NCI-H1436 treated with DMSO at 0.1 percent for 48 hours (cell line): ENCODE measurements around the gene CDC23.
"Not testable (repeated sequence)": the region's sequence is repeated elsewhere in the genome, so short reads cannot be mapped to it uniquely, and the experiment has no call there.

Experiments
- DNase-seq: peaks from one replicate; lab custom pipeline; 2025; lab: John Stamatoyannopoulos, UW

The CDC23 gene

DNA sequence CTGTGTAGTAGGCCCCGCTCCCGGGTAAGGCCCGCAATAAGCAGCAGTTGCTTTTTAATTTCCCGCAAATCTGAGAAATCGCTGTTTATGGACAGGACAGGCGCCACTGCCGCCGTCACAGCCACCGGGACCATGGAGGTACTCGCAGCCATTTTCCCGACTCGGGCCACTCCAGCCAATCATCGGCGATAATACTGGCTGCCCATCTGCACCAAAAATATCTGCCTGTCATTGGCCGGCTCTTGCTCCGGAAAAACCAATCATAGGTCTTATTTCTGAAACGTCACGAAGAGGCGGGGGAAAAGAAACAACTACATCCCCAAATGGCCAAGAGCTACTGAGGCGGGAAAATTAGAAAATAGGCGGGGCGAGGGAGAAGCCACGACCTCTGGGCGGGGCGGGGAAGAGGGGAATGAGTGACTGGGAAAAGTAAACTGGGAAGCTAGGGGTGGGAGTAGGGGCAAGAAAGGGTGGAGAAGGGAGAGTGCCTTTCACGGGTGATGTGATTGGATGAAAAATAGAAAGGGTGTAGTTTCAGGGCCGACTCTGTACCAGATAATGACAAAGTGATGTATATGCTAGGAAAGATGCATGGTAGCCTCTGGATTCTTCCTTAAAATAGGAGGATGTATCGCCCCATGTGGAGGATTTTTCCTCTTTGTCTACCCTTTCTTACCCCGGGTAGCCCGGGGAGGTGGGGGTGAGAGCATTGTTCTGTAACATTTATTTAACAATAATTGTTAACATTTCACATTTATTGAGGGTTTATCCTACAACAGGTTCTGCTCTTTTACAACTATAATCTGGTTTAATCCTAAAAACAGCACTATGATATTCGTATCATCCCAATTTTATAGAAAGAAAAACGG, at the start of gene CDC23:
CDC23 (minus strand) TSS at position 163 of the 869 bp plus-strand sequence; CDS start at position 152, 11 bp downstream.
- peak; percentile 97 for DNase-seq

GRCh38 chr5:138258704-138259292, 45.7 kb upstream of the CDC23 start:
- DNase-seq: no peak

DNA sequence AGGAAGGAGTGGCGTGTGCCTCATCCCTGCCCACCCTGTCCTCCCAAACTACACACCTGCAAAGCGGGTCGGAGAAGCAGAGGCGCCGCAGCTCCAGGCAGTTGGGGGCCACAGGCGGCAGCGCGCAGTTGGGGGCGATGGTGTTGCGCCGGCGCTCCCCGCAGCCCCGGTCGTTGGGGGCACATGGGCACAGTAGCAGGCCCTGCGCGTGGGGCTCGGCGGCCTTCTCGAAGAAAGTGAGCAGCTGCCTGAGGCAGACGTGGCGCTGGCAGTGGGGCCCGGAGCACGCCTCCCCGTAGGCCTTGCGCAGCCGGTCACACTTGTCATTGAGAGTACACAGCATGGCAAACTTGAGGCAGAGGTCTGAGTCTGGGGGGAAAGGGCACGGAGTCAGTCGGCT, 44.5 kb upstream of the CDC23 start:
- DNase-seq: no peak

DNA sequence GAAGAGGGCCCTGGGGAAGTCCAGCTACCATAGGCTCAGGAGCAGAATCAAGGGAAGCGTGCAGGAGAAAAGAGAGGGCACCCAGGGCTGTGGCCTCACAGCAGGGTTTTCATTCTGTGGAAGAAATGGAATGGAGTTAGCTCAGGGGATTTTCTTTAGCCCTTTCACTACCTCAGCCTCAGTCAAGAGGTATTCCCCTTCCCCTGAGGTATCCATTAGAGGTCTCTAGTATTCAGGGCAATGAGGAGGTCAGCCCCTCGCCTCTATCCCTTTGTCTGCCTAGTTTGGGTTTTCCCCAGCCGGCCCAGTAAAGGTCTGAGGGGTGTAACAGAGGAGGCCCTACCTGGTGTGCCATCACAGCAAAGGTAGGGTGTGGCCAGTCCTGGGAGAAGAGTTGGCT, 39.8 kb upstream of the CDC23 start:
- DNase-seq: no peak

- not testable (repeated sequence) for DNase-seq
Measured at GRCh38 chr5:138247800-138248199, 34.7 kb upstream of the CDC23 start.

DNA sequence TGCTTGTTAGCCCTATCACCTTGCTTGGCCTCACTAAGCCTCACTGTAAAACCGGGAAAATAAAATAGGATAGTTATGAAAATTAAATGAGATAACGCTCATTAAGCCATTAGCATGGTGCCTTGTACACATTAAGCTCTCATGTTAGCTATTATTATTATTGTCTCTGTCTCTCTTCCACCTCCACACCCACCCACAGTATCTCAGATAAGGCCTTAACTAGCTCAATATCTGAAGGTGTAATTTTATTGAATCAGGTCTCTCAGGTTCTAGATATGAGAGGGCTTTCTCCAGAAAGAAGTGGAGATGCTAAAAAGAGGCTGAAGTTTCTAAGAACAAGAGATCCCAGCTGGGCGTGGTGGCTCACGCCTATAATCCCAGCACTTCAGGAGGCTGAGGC, 33.7 kb upstream of the CDC23 start:
- DNase-seq: no peak

DNA sequence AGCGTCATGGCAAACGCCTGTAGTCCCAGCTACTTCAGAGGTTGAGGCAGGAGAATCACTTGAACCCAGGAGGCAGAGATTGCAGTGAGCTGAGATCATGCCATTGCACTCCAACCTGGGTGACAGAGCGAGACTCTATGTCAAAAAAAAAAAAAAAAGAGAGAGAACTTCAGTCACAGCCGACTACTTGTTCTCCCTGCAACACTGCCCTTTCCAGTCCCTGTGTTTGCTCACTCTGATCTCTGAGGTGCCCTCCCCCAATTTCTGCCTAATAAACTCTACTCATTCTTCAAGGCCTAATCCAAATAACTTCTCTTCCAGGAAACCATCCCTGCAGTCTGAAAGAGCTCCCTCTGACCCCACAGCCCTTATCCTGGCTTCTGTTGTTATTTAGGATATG, 33.2 kb upstream of the CDC23 start:
- DNase-seq: no peak

- DNase-seq: no peak
Measured at GRCh38 chr5:138245717-138246116, 32.6 kb upstream of the CDC23 start.

DNA sequence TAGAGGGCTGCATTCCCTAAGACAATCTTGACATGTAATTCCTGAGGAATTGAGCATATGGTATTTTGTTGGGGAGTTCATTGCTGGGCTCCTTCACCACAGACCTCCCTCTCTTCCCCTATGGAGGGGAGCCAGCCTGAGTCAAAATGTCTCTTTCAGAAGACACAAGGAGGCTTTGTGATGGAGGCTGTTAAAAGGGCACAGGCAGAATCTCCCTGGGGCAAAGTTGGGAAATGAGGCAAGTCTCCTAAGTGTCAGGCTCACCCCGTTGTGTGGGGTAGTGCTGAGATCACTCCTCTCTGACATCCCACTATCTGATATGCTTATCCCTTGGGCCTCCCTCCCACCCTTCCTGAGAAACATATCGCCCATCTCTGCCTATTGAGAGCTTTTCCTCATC, 30.7 kb upstream of the CDC23 start:
- DNase-seq: no peak

GRCh38 chr5:138241688-138242571, 28.8 kb upstream of the CDC23 start:
- DNase-seq: no peak

- no peak for DNase-seq
Measured at GRCh38 chr5:138240650-138241385, 27.7 kb upstream of the CDC23 start.

DNA sequence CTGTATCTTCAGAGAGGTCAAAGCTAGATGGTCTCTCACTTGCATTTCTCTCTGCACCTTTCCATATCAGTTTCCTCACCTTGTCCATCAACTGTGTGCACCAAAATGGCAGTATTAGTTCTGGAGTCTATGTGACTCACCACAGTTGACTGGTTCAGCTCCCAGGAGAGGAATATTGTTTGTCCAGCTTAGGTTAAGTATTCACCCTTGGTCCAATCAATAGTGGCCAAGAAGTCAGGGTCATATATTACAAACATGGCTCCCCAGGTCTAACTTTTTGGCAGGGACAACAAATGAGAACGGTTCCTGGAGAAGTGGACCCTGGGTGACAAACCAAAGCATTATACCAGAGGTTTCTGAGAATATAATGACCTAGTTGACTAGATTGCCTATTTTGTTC, 24.9 kb upstream of the CDC23 start:
- DNase-seq: no peak

DNA sequence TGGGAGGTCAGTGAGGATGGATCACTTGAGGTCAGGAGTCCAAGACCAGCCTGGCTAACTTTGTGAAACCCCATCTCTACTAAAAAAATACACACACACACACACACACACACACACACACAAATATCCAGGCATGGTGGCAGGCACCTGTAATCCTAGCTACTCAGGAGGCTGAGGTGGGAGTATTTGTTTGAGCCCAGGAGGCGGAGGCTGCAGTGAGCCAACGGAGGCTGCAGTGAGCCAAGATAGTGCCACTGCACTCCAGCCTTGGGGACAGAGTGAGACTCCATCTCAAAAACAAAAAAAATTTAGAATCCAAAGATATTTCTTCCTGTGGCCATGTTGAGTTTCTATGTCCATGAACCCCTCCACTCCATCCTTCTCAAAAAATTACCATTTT, 21.5 kb upstream of the CDC23 start:
- no peak for DNase-seq

- no peak for DNase-seq
Measured at GRCh38 chr5:138233280-138233679, 20.2 kb upstream of the CDC23 start.

- DNase-seq: no peak
Measured at GRCh38 chr5:138230981-138231589, 18.0 kb upstream of the CDC23 start.

DNA sequence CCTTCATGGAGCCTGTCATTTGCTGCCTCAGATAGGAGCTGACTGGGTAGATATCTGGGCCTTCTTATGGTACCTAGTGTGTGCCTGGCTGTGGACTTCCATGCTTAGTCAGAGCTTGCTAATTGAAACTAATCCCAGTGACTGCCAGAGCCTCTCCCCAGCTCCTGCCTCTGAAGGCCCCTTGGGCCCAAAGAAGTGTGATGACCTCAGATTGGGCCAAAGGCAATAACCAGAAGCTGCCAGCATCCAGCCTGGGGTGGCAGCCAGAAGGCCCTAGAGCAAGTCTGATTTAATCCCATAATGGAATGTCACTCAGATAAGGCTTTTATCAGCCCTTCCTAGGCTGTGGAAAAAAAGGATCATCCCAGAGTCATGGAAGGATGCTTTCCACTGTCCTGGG, 17.1 kb upstream of the CDC23 start:
- no peak for DNase-seq

GRCh38 chr5:138229387-138229786, 16.3 kb upstream of the CDC23 start:
- no peak for DNase-seq

GRCh38 chr5:138226910-138227309, 13.8 kb upstream of the CDC23 start:
- DNase-seq: no peak

GRCh38 chr5:138224712-138225111, 11.6 kb upstream of the CDC23 start:
- no peak for DNase-seq

DNA sequence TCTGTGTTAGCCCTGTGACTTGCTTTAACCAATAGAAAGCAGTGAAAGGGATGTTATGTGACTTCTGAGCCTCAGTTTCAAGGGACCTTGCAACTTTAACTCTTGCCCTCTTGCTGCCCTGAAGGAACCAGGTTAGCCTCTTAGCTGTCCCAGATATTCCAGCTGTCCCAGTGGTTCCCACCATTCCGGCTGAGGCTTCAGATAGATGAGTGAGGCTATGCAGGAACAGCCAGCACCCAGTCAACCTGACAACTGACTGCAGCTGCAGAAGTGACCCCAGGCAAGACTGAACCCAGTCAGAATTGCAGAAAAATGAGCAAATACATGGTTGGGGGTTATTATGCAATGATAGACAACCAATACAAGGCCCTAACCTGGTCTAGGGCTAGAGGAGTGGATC, 10.4 kb upstream of the CDC23 start:
- no peak for DNase-seq

GRCh38 chr5:138216799-138217198, 3.7 kb upstream of the CDC23 start:
- DNase-seq: no peak

DNA sequence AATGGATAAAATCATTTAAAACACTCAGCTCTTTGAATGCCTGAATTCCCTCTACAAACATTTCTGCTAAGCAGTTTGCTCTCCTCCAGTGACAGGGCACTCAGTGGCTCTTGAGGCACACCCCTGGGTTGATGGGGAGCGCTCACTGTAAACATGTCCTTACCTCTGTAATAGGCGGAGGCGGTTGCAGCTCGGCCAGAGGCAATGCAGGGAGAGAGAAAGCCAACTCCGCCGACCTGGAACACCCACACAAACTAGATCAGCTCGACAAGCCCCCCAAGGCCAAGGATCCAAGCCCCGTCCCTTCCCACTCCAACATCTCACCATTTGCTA, 329 bp downstream of the CDC23 start:
- no peak for DNase-seq
